Esophagus squamous epithelium (tissue), 4 donors: ENCODE data around the gene CELF3.

ENCODE experiments used
- POLR2A ChIP-seq, 4 donors: fragments of 450-650 bp; IDR thresholded peaks; one replicate each; pipeline ENCODE4 v1.6.1; 2017; ENCODE audit warnings: antibody characterized with exemption in 4 of 4, mild to moderate bottlenecking in 4 of 4, moderate library complexity in 3 of 4
- TF ChIP-seq, protein P1 (sequence below), 6 experiments: fragments of 450-650 bp in 4 of 6; fragments of 200-600 bp in 2 of 6; sonication (generic) in 2 of 6; IDR thresholded peaks; one replicate each; pipeline ENCODE4 v1.5.1; 2016 to 2019; ENCODE audit warnings: antibody characterized with exemption in 6 of 6, mild to moderate bottlenecking in 4 of 6, moderate library complexity in 4 of 6

DNA sequence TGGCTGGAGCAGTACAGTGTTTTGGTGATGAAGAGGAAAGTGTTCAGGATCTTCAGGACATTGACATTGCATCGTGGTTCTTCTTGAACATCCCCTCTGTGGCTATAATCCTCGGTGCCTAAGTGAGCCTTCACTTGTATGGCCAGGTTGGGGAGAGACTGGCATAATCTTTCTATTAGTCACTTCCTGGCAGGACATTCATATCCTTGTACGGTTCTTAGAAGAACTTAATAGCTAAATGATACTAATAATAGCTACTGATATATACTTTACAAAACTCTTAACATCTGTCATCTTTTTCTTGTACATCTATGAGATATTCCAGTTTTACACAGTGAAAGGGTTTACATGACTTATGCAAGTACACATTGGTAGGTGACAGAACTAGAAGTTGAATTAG, 35.8 kb downstream of the CELF3 start:
- TF ChIP-seq, protein P1, sequence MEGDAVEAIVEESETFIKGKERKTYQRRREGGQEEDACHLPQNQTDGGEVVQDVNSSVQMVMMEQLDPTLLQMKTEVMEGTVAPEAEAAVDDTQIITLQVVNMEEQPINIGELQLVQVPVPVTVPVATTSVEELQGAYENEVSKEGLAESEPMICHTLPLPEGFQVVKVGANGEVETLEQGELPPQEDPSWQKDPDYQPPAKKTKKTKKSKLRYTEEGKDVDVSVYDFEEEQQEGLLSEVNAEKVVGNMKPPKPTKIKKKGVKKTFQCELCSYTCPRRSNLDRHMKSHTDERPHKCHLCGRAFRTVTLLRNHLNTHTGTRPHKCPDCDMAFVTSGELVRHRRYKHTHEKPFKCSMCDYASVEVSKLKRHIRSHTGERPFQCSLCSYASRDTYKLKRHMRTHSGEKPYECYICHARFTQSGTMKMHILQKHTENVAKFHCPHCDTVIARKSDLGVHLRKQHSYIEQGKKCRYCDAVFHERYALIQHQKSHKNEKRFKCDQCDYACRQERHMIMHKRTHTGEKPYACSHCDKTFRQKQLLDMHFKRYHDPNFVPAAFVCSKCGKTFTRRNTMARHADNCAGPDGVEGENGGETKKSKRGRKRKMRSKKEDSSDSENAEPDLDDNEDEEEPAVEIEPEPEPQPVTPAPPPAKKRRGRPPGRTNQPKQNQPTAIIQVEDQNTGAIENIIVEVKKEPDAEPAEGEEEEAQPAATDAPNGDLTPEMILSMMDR (IDR thresholded peaks at IDR 0.05), result no peak
- TF ChIP-seq POLR2A (IDR thresholded peaks at IDR 0.05), result no peak
